Mucosa of descending colon (tissue), 3 donors: ENCODE measurements around the gene PLAC9. TPM values are rescaled to one million over a fixed set of nuclear protein-coding genes. Genes with fewer than 3 reads are reported as not detected.

Experiments
- ATAC-seq: fragments of 200-7000 bp; cut with Tn5 transposase; one replicate; pipeline ENCODE4 v1.9.1; 2020; ENCODE audit warnings: mild to moderate bottlenecking, moderate library complexity
- DNase-seq, 3 donors: peaks; one replicate each; pipeline ENCODE4 v3.0.0-alpha.2; 2020
- H3K36me3 ChIP-seq: fragments of 200-600 bp; one replicate; pipeline ENCODE4 v1.8.0; 2021; ENCODE audit warnings: low read depth, mild to moderate bottlenecking
- H3K4me1 ChIP-seq: fragments of 200-600 bp; one replicate; pipeline ENCODE4 v1.8.0; 2021; ENCODE audit warnings: low read depth, mild to moderate bottlenecking
- H3K4me3 ChIP-seq: fragments of 200-600 bp; one replicate; pipeline ENCODE4 v1.8.0; 2021; ENCODE audit warnings: mild to moderate bottlenecking
- H3K9me3 ChIP-seq: fragments of 200-600 bp; one replicate; pipeline ENCODE4 v1.8.0; 2021; ENCODE audit warnings: mild to moderate bottlenecking
- intact Hi-C, 2 donors: fragments of 100-400 bp; cut with DNase I in 1 of 2; cut with micrococcal nuclease in 1 of 2; formaldehyde crosslinking; loops; one replicate each; pipeline versions ENCODE4 v1.11.0 to v1.11.1; 2022; cut with DNase I, micrococcal nuclease
- total RNA-seq, 3 donors: library from RNA; stranded (reverse); fragmentation: NEBNext Ultra II Directional in 2 of 3; extraction: Animal tissue kit (Norgen Biotek cat#: 25700) in 2 of 3; gene quantifications; one replicate each; pipeline versions ENCODE4 v1.2.1 to v1.2.4, GENCODE V29; 2021 to 2023
- TF ChIP-seq, protein P1 (sequence below): fragments of 200-600 bp; IDR thresholded peaks from one replicate; pipeline ENCODE4 v1.8.0; 2022; ENCODE audit warnings: antibody characterized with exemption, mild to moderate bottlenecking
- donor health status: DM: no; HTN: no; CAD: no; lungs with moderate emphysema.
- donor health status: DM: no; HTN: no; CAD: no.
- donor health status: DM: no; HTN: yes; CAD: no.

Gene PLAC9
- total RNA-seq, 3 donors from 2014 or later = 3.2 to 15.1 (median 11.8) TPM

DNA sequence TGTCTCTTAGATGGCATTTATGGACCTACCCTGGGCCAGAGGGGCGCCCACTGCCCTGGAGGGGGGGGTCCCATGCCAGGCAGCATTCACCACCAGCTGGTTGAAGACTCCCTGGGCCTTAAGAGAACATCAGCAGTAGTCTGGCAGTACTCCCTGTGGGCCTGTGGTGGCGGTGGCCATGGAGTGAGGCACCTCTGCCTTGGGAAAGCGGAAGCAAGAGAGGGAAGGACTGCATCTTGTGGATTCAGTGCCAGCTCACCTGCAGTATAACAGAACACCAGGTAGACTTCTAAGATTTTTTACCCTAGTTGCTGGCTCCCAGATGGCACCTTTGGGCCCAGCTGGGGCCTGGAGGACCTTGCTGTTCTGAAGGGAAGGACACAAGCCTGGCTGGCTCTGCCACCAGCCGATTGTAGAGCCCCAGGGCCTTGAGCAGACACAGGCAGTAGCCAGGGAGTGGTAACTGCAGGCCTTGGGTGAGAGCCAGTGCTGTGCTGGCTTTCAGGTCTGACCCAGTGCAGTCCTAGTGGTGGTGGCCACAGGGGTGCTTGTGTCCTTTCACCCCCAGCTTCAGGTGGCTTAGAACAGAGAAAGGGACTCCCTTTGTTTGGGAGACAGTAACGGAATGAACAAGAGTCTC lies 15.8 kb downstream of the PLAC9 start:
- DNase-seq (no peak), ATAC-seq (no peak)
- TF ChIP-seq, protein P1, sequence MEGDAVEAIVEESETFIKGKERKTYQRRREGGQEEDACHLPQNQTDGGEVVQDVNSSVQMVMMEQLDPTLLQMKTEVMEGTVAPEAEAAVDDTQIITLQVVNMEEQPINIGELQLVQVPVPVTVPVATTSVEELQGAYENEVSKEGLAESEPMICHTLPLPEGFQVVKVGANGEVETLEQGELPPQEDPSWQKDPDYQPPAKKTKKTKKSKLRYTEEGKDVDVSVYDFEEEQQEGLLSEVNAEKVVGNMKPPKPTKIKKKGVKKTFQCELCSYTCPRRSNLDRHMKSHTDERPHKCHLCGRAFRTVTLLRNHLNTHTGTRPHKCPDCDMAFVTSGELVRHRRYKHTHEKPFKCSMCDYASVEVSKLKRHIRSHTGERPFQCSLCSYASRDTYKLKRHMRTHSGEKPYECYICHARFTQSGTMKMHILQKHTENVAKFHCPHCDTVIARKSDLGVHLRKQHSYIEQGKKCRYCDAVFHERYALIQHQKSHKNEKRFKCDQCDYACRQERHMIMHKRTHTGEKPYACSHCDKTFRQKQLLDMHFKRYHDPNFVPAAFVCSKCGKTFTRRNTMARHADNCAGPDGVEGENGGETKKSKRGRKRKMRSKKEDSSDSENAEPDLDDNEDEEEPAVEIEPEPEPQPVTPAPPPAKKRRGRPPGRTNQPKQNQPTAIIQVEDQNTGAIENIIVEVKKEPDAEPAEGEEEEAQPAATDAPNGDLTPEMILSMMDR = no peak
- no peaks in the 10 kb centered on the region for H3K9me3 ChIP-seq
- H3K4me1 ChIP-seq = peaks cover 15% of the 10 kb centered on the region
- intact Hi-C loops = no loop called here
- H3K36me3 ChIP-seq = no peaks in the 10 kb centered on the region
- no peak overlapping the region for H3K4me3 ChIP-seq

DNA sequence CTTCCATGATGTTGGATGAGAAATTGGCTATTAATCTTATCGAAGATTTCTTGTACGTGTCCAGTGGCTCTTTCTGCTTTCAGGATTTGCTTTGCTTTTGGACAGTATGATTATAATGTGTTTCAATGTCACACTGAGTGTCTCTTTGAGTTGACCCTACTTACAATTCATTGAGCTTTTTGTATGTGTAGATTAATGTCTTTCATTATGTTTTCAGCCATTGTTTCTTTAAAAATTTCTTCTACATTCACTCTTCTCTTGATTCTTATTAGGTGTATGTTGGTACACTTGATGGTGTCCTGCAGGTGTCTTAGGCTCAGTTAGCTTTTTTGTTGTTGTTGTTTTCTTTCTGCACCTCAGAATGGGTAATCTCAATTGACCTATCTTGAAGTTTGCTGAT lies 16.6 kb downstream of the PLAC9 start:
- DNase-seq (no peak), ATAC-seq (no peak)
- TF ChIP-seq, protein P1 = no peak
- intact Hi-C loops = no loop called here
- no peaks in the 10 kb centered on the region for H3K9me3 ChIP-seq
- H3K4me3 ChIP-seq = no peak overlapping the region
- peaks cover 11% of the 10 kb centered on the region for H3K4me1 ChIP-seq
- H3K36me3 ChIP-seq = no peaks in the 10 kb centered on the region

GRCh38 chr10:80150172-80150571 lies 17.6 kb downstream of the PLAC9 start:
- Histone ChIP-seq H3K4me1 (peaks cover under 1% of the 10 kb centered on the region), H3K4me3 (no peak overlapping the region), H3K9me3 (no peaks in the 10 kb centered on the region), H3K36me3 (no peaks in the 10 kb centered on the region)
- intact Hi-C loops = loop anchor here (10.0 kb wide), 1 partner anchor 55 kb away; the partner anchor contains the start of gene ANXA11 (in 2 of the 2)
- ATAC-seq = peak; percentile 74
- peak in 1 of 3 donors; percentile 51 for DNase-seq
- TF ChIP-seq, protein P1 = no peak

GRCh38 chr10:80152820-80153219 lies 20.3 kb downstream of the PLAC9 start:
- no peak overlapping the region for H3K4me3 ChIP-seq
- ATAC-seq = peak; percentile 5
- intact Hi-C loops = loop anchor here (10.0 kb wide), 1 partner anchor 52 kb away; the partner anchor contains the start of gene ANXA11 (in 2 of the 2)
- H3K4me1 ChIP-seq = no peaks in the 10 kb centered on the region
- peak in 2 of 3 donors; percentile 1 to 8 for DNase-seq
- H3K36me3 ChIP-seq = peaks cover 15% of the 10 kb centered on the region
- TF ChIP-seq, protein P1 = no peak
- H3K9me3 ChIP-seq = no peaks in the 10 kb centered on the region

GRCh38 chr10:80153460-80153859 lies 20.9 kb downstream of the PLAC9 start:
- TF ChIP-seq, protein P1 = no peak
- Histone ChIP-seq H3K36me3 (peaks cover 18% of the 10 kb centered on the region), H3K4me3 (no peak overlapping the region), H3K9me3 (no peaks in the 10 kb centered on the region), H3K4me1 (no peaks in the 10 kb centered on the region)
- DNase-seq = peak in 2 of 3 donors; percentile 15 to 28
- intact Hi-C loops = loop anchor here (10.0 kb wide), 1 partner anchor 51 kb away; the partner anchor contains the start of gene ANXA11 (in 2 of the 2)
- no peak for ATAC-seq
